Endothelial cell of umbilical vein (primary cell): ENCODE results near the gene MAP2K7.

ENCODE experiments used
- EZH2 ChIP-seq: IDR thresholded peaks from 2 replicates; pipeline ENCODE4 v1.6.1; 2012; ENCODE audit warnings: borderline replicate concordance, low read depth, mild to moderate bottlenecking, moderate library complexity, low read length, inconsistent platforms; ENCODE audit not compliant: severe bottlenecking
- GATA2 ChIP-seq: IDR thresholded peaks from 2 replicates; pipeline ENCODE4 v1.7.0; 2011; ENCODE audit warnings: low read depth, mild to moderate bottlenecking, moderate library complexity, mixed read lengths, low read length; ENCODE audit not compliant: insufficient read length, insufficient read depth
- MYC ChIP-seq: IDR thresholded peaks from one replicate; pipeline ENCODE4 v1.6.1; 2011; ENCODE audit warnings: mild to moderate bottlenecking, low read depth, low read length
- POLR2A ChIP-seq: IDR thresholded peaks from 2 replicates; pipeline ENCODE4 v1.6.1; 2012; ENCODE audit warnings: low read depth, mild to moderate bottlenecking, control low read depth, low read length
- POLR2AphosphoS5 ChIP-seq: IDR thresholded peaks from 2 replicates; pipeline ENCODE4 v1.6.1; 2012; ENCODE audit warnings: low read depth, mild to moderate bottlenecking, control low read depth, low read length, moderate library complexity; ENCODE audit not compliant: insufficient read depth
- TF ChIP-seq, protein P1 (sequence below), 2 donors: IDR thresholded peaks; 1 replicate in 1 of 2; 2 replicates in 1 of 2; pipeline ENCODE4 v1.5.1; 2011; ENCODE audit warnings: low read length in 2 of 2, mild to moderate bottlenecking in 2 of 2, moderate library complexity in 2 of 2, control low read depth in 1 of 2, inconsistent platforms in 1 of 2, low read depth in 1 of 2; ENCODE audit not compliant: insufficient read depth in 1 of 2; ENCODE audit errors: extremely low read depth in 1 of 2

DNA sequence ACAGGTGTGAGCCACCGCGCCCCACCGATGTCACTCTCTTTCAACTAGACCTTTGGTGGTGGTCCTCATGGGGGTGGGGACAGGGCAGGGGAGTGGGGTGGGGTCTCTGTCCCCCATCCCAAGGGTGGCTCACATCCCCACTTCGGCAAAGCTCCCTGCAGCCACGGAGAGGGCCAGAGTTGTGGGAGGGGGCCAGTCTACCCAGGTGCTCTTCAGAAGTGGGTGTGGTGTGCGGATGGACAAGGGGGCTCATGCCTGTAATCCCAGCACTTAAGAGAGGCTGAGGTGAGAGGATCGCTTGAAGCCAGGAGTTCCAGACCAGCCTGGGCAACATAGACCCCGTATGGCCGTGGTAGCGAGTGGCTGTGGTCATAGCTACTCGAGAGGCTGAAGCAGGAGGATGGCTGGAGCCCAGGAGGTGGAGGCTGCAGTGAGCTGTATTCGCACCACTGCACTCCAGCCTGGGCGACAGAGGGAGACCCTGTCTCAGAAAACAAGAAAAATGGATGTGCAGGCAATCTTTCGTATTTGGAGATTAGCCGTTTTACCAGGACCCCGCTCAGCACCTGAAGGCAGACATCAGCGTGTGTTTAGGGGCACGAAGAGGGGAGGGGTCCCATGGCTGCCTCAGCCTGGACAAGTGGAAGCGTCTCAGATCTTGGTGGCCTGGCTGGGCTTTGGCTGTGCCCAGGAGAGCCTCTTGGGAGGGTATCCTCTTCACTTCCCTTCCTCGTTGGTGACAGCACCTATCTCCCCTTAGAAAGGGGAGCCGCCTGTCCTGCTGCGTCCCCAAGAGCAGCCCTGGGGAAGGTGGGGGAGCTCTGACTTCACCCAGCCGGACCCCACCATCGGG is 11.8 kb downstream of the MAP2K7 start:
- TF ChIP-seq POLR2A (no peak), GATA2 (no peak), POLR2AphosphoS5 (no peak), MYC (no peak), EZH2 (no peak)
- TF ChIP-seq, protein P1, sequence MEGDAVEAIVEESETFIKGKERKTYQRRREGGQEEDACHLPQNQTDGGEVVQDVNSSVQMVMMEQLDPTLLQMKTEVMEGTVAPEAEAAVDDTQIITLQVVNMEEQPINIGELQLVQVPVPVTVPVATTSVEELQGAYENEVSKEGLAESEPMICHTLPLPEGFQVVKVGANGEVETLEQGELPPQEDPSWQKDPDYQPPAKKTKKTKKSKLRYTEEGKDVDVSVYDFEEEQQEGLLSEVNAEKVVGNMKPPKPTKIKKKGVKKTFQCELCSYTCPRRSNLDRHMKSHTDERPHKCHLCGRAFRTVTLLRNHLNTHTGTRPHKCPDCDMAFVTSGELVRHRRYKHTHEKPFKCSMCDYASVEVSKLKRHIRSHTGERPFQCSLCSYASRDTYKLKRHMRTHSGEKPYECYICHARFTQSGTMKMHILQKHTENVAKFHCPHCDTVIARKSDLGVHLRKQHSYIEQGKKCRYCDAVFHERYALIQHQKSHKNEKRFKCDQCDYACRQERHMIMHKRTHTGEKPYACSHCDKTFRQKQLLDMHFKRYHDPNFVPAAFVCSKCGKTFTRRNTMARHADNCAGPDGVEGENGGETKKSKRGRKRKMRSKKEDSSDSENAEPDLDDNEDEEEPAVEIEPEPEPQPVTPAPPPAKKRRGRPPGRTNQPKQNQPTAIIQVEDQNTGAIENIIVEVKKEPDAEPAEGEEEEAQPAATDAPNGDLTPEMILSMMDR (IDR thresholded peaks at IDR 0.05; ENCODE audit: extremely low read depth in 1 of 2, insufficient read depth in 1 of 2, low read depth in 1 of 2, low read length in 2 of 2) = no peak
